WTC11 (cell line): ENCODE results near the gene DIMT1. TPM values are rescaled to one million over a fixed set of nuclear protein-coding genes. Genes with fewer than 3 reads are reported as not detected.
A peak's percentile ranks its signal among the peaks of the same experiment; 100 is the strongest.

Experiments used
- ATAC-seq: fragments of 200-7000 bp; cut with Tn5 transposase; 2 replicates; pipeline ENCODE4 v1.10.0; 2021; ENCODE audit warnings: mild to moderate bottlenecking, moderate library complexity
- Bru-seq: library from RNA; stranded (reverse); fragments of 400-500 nt; gene quantifications from one replicate; lab custom pipeline; 2021; lab: Mats Ljungman, UMichigan
- CTCF ChIA-PET: fragments of 300-600 bp; sonication (Branson Sonifier 250); formaldehyde crosslinking; loops from one replicate; lab custom pipeline; 2021; ENCODE audit warnings: antibody characterized with exemption; lab: Charles Lee
- POLR2A ChIA-PET: fragments of 350-600 bp; sonication (Branson Sonifier 250); formaldehyde crosslinking; loops from one replicate; lab custom pipeline; 2021; ENCODE audit warnings: antibody characterized with exemption; lab: Charles Lee
- DNase-seq: peaks from one replicate; pipeline ENCODE4 v3.0.0; 2021; ENCODE audit warnings: low spot score
- H3K27ac Mint-ChIP-seq: 2 replicates; pipeline ENCODE4 v1.8.0; 2021; ENCODE audit warnings: mixed read lengths
- H3K27me3 Mint-ChIP-seq: 2 replicates; pipeline ENCODE4 v1.8.0; 2021; ENCODE audit warnings: low read depth, mild to moderate bottlenecking, moderate library complexity, mixed read lengths
- H3K36me3 Mint-ChIP-seq: 2 replicates; pipeline ENCODE4 v1.8.0; 2021; ENCODE audit warnings: mixed read lengths
- H3K4me1 Mint-ChIP-seq: 2 replicates; pipeline ENCODE4 v1.8.0; 2022; ENCODE audit warnings: mixed read lengths
- H3K4me3 Mint-ChIP-seq: 2 replicates; pipeline ENCODE4 v1.8.0; 2021; ENCODE audit warnings: mild to moderate bottlenecking, moderate library complexity, mixed read lengths
- H3K9me3 Mint-ChIP-seq: 2 replicates; pipeline ENCODE4 v1.8.0; 2021; ENCODE audit warnings: mixed read lengths
- ATF1 ChIP-seq: sonication (generic); formaldehyde crosslinking; IDR thresholded peaks from 2 replicates; pipeline ENCODE4 v1.8.1; 2023; ENCODE audit warnings: mild to moderate bottlenecking, moderate library complexity, missing genetic modification reagents
- ATF3 ChIP-seq: sonication (generic); formaldehyde crosslinking; conservative IDR thresholded peaks from 2 replicates; pipeline ENCODE4 v1.8.1; 2022; ENCODE audit warnings: mild to moderate bottlenecking, missing genetic modification reagents
- CREB1 ChIP-seq: sonication (generic); formaldehyde crosslinking; IDR thresholded peaks from 2 replicates; pipeline ENCODE4 v1.8.0; 2023; ENCODE audit warnings: mild to moderate bottlenecking, missing genetic modification reagents
- EMX1 ChIP-seq: fragments of 250-450 bp; sonication (Bioruptor Pico); IDR thresholded peaks from 2 replicates; pipeline ENCODE4 v1.8.0; 2021; ENCODE audit warnings: mild to moderate bottlenecking
- GRHL2 ChIP-seq: fragments of 250-450 bp; sonication (Bioruptor Pico); IDR thresholded peaks from 2 replicates; pipeline ENCODE4 v1.8.0; 2022; ENCODE audit warnings: mild to moderate bottlenecking, moderate library complexity; ENCODE audit not compliant: insufficient replicate concordance, severe bottlenecking
- IRF2 ChIP-seq: sonication (generic); formaldehyde crosslinking; IDR thresholded peaks from 2 replicates; pipeline ENCODE4 v1.8.0; 2022; ENCODE audit warnings: low read depth, missing genetic modification reagents, borderline replicate concordance
- JUN ChIP-seq: sonication (generic); formaldehyde crosslinking; IDR thresholded peaks from 2 replicates; pipeline ENCODE4 v1.8.0; 2023; ENCODE audit warnings: mild to moderate bottlenecking, missing genetic modification reagents
- NFE2L1 ChIP-seq: sonication (generic); formaldehyde crosslinking; IDR thresholded peaks from 2 replicates; pipeline ENCODE4 v1.8.1; 2023; ENCODE audit warnings: missing genetic modification reagents
- OVOL2 ChIP-seq: fragments of 250-450 bp; sonication (Bioruptor Pico); IDR thresholded peaks from 2 replicates; pipeline ENCODE4 v1.9.0; 2021; ENCODE audit warnings: mild to moderate bottlenecking, borderline replicate concordance
- RORB ChIP-seq: fragments of 250-450 bp; sonication (Bioruptor Pico); IDR thresholded peaks from 2 replicates; pipeline ENCODE4 v1.9.0; 2021; ENCODE audit warnings: mild to moderate bottlenecking
- TEAD1 ChIP-seq: sonication (generic); formaldehyde crosslinking; IDR thresholded peaks from 2 replicates; pipeline ENCODE4 v1.8.0; 2022; ENCODE audit warnings: mild to moderate bottlenecking, missing genetic modification reagents
- TP53 ChIP-seq: sonication (generic); formaldehyde crosslinking; IDR thresholded peaks from 2 replicates; pipeline ENCODE4 v1.8.1; 2023; ENCODE audit warnings: mild to moderate bottlenecking, missing genetic modification reagents
- ZNF219 ChIP-seq: sonication (generic); formaldehyde crosslinking; IDR thresholded peaks from 2 replicates; pipeline ENCODE4 v1.8.0; 2023; ENCODE audit warnings: missing genetic modification reagents, mild to moderate bottlenecking, borderline replicate concordance
- ZNF263 ChIP-seq: sonication (generic); formaldehyde crosslinking; IDR thresholded peaks from 2 replicates; pipeline ENCODE4 v1.8.1; 2022; ENCODE audit warnings: low read depth, mild to moderate bottlenecking, moderate library complexity, missing genetic modification reagents
- ZNF281 ChIP-seq: sonication (generic); formaldehyde crosslinking; IDR thresholded peaks from 2 replicates; pipeline ENCODE4 v1.8.0; 2023; ENCODE audit warnings: mild to moderate bottlenecking, missing genetic modification reagents
- long read RNA-seq, 3 experiments: library from RNA in 1 of 3; library from capped mRNA in 1 of 3; library from polyadenylated mRNA in 1 of 3; unstranded in 2 of 3; stranded (forward) in 1 of 3; transcript quantifications; one replicate each; pipeline ENCODE4 v2.0.0, GENCODE V29; 2021
- total RNA-seq: library from RNA; stranded (reverse); gene quantifications from 3 replicates; pipeline ENCODE4 v1.2.3, GENCODE V29; 2021
- TF ChIP-seq, protein P1 (sequence below): sonication (generic); formaldehyde crosslinking; IDR thresholded peaks from 2 replicates; pipeline ENCODE4 v1.8.1; 2023; ENCODE audit warnings: mild to moderate bottlenecking, moderate library complexity, missing genetic modification reagents
- TF ChIP-seq, protein P2 (sequence below): fragments of 250-450 bp; sonication (Bioruptor Pico); IDR thresholded peaks from 2 replicates; pipeline ENCODE4 v2.1.2; 2022; ENCODE audit warnings: mild to moderate bottlenecking, moderate library complexity
- TF ChIP-seq, protein P3 (sequence below): sonication (generic); formaldehyde crosslinking; IDR thresholded peaks from 2 replicates; pipeline ENCODE4 v1.8.1; 2022; ENCODE audit warnings: low read depth, mild to moderate bottlenecking, moderate library complexity, missing genetic modification reagents, borderline replicate concordance
- TF ChIP-seq, protein P4 (sequence below): sonication (generic); formaldehyde crosslinking; IDR thresholded peaks from 2 replicates; pipeline ENCODE4 v1.8.1; 2023; ENCODE audit warnings: mild to moderate bottlenecking, missing genetic modification reagents
- TF ChIP-seq, protein P5 (sequence below): fragments of 200-600 bp; IDR thresholded peaks from 2 replicates; pipeline ENCODE4 v1.8.0; 2022; ENCODE audit warnings: antibody characterized with exemption
- TF ChIP-seq, protein P6 (sequence below): sonication (generic); formaldehyde crosslinking; IDR thresholded peaks from 2 replicates; pipeline ENCODE4 v1.8.0; 2022; ENCODE audit warnings: mild to moderate bottlenecking, missing genetic modification reagents

DIMT1 gene
- total RNA-seq (30.3 to 33.9 TPM (median 31.1 TPM) in 3 replicates), Bru-seq, nascent RNA (percentile 84 among the genes with signal in this experiment)
- long read RNA-seq, experiment 1, transcript DIMT1-201 (12 exons, 2,859 nt), result major isoform, 137 of 160 reads
- long read RNA-seq, experiment 1, partial matches to known transcripts, result 10 of 160 reads
- long read RNA-seq, experiment 1, other reads (novel, unspliced or antisense), result 12 of 160 reads
- long read RNA-seq, experiment 2, transcript DIMT1-201 (12 exons, 2,859 nt), result major isoform, 46 of 70 reads
- long read RNA-seq, experiment 2, partial matches to known transcripts, result 7 of 70 reads
- long read RNA-seq, experiment 2, other reads (novel, unspliced or antisense), result 16 of 70 reads
- long read RNA-seq, experiment 3, transcript DIMT1-201 (12 exons, 2,859 nt), result major isoform, 275 of 309 reads
- long read RNA-seq, experiment 3, partial matches to known transcripts, result 11 of 309 reads
- long read RNA-seq, experiment 3, other reads (novel, unspliced or antisense), result 21 of 309 reads

GRCh38 chr5:62403411-62404250 is at the start of gene DIMT1:
Gene DIMT1 (minus strand): TSS chr5:62403905. CDS start chr5:62403772, 133 bp downstream.
- POLR2A ChIA-PET, result interaction anchor here (0.6 to 2.4 kb wide), 6 partner anchors 9 to 114 kb away, joined by 3 to 30 read pairs (median 8); partner anchors contain the start of genes IPO11 and KIF2A
- CTCF ChIA-PET, result interaction anchor here (0.7 to 1.4 kb wide), 8 partner anchors 9 to 317 kb away, joined by 3 to 11 read pairs (median 5); partner anchors contain the start of genes IPO11 and KIF2A
- DNase-seq, result peak; percentile 93
- no peaks in the 10 kb centered on the region for H3K9me3 Mint-ChIP-seq
- H3K36me3 Mint-ChIP-seq, result peaks cover 18% of the 10 kb centered on the region
- peak within 1 kb of the TSS; percentile 100 for H3K27ac Mint-ChIP-seq
- peaks cover 21% of the 10 kb centered on the region for H3K4me1 Mint-ChIP-seq
- ATAC-seq, result peak; percentile 99
- H3K4me3 Mint-ChIP-seq, result peak within 1 kb of the TSS; percentile 99
- no peaks in the 10 kb centered on the region for H3K27me3 Mint-ChIP-seq
- TF ChIP-seq TP53 (CRISPR knock-in tag) (no peak), ATF1 (CRISPR knock-in tag) (no peak), NFE2L1 (CRISPR knock-in tag) (0 out of 2 replicates have a peak, but pooled peaks have one; percentile 26), ZNF263 (CRISPR knock-in tag) (no peak), OVOL2 (CRISPR knock-in tag) (no peak), GRHL2 (CRISPR knock-in tag) (no peak), ZNF281 (CRISPR knock-in tag) (peak; percentile 70; the same call in 1 of the 2 replicates), ATF3 (CRISPR knock-in tag) (no peak), EMX1 (CRISPR knock-in tag) (no peak), CREB1 (CRISPR knock-in tag) (0 out of 2 replicates have a peak, but pooled peaks have one; percentile 34), IRF2 (CRISPR knock-in tag) (no peak), RORB (CRISPR knock-in tag) (no peak), JUN (CRISPR knock-in tag) (0 out of 2 replicates have a peak, but pooled peaks have one; percentile 59), ZNF219 (CRISPR knock-in tag) (no peak), TEAD1 (CRISPR knock-in tag) (0 out of 2 replicates have a peak, but pooled peaks have one; percentile 46)
- TF ChIP-seq, protein P1, sequence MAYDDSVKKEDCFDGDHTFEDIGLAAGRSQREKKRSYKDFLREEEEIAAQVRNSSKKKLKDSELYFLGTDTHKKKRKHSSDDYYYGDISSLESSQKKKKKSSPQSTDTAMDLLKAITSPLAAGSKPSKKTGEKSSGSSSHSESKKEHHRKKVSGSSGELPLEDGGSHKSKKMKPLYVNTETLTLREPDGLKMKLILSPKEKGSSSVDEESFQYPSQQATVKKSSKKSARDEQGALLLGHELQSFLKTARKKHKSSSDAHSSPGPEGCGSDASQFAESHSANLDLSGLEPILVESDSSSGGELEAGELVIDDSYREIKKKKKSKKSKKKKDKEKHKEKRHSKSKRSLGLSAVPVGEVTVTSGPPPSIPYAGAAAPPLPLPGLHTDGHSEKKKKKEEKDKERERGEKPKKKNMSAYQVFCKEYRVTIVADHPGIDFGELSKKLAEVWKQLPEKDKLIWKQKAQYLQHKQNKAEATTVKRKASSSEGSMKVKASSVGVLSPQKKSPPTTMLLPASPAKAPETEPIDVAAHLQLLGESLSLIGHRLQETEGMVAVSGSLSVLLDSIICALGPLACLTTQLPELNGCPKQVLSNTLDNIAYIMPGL (CRISPR knock-in tag), result peak; percentile 97
- TF ChIP-seq, protein P2, sequence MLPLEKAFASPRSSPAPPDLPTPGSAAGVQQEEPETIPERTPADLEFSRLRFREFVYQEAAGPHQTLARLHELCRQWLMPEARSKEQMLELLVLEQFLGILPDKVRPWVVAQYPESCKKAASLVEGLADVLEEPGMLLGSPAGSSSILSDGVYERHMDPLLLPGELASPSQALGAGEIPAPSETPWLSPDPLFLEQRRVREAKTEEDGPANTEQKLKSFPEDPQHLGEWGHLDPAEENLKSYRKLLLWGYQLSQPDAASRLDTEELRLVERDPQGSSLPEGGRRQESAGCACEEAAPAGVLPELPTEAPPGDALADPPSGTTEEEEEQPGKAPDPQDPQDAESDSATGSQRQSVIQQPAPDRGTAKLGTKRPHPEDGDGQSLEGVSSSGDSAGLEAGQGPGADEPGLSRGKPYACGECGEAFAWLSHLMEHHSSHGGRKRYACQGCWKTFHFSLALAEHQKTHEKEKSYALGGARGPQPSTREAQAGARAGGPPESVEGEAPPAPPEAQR (CRISPR knock-in tag), result no peak
- TF ChIP-seq, protein P3, sequence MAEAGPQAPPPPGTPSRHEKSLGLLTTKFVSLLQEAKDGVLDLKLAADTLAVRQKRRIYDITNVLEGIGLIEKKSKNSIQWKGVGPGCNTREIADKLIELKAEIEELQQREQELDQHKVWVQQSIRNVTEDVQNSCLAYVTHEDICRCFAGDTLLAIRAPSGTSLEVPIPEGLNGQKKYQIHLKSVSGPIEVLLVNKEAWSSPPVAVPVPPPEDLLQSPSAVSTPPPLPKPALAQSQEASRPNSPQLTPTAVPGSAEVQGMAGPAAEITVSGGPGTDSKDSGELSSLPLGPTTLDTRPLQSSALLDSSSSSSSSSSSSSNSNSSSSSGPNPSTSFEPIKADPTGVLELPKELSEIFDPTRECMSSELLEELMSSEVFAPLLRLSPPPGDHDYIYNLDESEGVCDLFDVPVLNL (CRISPR knock-in tag), result peak; percentile 50; the same call in 1 of the 2 replicates
- TF ChIP-seq, protein P4, sequence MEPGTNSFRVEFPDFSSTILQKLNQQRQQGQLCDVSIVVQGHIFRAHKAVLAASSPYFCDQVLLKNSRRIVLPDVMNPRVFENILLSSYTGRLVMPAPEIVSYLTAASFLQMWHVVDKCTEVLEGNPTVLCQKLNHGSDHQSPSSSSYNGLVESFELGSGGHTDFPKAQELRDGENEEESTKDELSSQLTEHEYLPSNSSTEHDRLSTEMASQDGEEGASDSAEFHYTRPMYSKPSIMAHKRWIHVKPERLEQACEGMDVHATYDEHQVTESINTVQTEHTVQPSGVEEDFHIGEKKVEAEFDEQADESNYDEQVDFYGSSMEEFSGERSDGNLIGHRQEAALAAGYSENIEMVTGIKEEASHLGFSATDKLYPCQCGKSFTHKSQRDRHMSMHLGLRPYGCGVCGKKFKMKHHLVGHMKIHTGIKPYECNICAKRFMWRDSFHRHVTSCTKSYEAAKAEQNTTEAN, result 0 out of 2 replicates have a peak, but pooled peaks have one; percentile 60
- TF ChIP-seq, protein P5, sequence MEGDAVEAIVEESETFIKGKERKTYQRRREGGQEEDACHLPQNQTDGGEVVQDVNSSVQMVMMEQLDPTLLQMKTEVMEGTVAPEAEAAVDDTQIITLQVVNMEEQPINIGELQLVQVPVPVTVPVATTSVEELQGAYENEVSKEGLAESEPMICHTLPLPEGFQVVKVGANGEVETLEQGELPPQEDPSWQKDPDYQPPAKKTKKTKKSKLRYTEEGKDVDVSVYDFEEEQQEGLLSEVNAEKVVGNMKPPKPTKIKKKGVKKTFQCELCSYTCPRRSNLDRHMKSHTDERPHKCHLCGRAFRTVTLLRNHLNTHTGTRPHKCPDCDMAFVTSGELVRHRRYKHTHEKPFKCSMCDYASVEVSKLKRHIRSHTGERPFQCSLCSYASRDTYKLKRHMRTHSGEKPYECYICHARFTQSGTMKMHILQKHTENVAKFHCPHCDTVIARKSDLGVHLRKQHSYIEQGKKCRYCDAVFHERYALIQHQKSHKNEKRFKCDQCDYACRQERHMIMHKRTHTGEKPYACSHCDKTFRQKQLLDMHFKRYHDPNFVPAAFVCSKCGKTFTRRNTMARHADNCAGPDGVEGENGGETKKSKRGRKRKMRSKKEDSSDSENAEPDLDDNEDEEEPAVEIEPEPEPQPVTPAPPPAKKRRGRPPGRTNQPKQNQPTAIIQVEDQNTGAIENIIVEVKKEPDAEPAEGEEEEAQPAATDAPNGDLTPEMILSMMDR, result no peak
- TF ChIP-seq, protein P6, sequence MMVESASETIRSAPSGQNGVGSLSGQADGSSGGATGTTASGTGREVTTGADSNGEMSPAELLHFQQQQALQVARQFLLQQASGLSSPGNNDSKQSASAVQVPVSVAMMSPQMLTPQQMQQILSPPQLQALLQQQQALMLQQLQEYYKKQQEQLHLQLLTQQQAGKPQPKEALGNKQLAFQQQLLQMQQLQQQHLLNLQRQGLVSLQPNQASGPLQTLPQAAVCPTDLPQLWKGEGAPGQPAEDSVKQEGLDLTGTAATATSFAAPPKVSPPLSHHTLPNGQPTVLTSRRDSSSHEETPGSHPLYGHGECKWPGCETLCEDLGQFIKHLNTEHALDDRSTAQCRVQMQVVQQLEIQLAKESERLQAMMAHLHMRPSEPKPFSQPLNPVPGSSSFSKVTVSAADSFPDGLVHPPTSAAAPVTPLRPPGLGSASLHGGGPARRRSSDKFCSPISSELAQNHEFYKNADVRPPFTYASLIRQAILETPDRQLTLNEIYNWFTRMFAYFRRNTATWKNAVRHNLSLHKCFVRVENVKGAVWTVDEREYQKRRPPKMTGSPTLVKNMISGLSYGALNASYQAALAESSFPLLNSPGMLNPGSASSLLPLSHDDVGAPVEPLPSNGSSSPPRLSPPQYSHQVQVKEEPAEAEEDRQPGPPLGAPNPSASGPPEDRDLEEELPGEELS (CRISPR knock-in tag), result 0 out of 2 replicates have a peak, but pooled peaks have one; percentile 53
